Fibroblast of lung (primary cell): ENCODE data around the gene TOX2.

ENCODE experiments used
- EZH2 ChIP-seq: IDR thresholded peaks from 2 replicates; pipeline ENCODE4 v1.5.1; 2012; ENCODE audit warnings: low read length, control low read depth, mild to moderate bottlenecking; ENCODE audit errors: missing control alignments
- TF ChIP-seq, protein P1 (sequence below), 2 donors: IDR thresholded peaks in 1 of 2; conservative IDR thresholded peaks in 1 of 2; 1 replicate in 1 of 2; 2 replicates in 1 of 2; pipeline ENCODE4 v1.5.1; 2011 to 2012; ENCODE audit warnings: low read length in 2 of 2, control low read depth in 1 of 2, inconsistent platforms in 1 of 2, low read depth in 1 of 2, mild to moderate bottlenecking in 1 of 2

DNA sequence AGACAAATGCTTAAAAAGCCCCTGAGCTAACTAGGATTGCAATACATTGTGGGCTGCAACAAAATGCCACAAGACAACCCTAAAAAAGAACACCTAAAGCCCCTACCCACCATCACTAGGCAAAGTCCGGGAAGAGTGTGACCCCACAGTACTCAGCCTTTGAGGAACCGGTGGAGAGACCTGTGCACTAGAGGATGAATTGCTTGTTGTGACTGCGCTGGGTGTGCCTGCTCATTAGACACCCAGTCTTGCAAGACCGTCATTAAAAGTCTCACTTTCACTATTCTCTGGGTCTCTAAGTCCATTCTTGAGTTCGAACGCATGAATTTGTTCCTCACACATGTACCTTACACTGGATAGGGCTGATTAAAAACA, 183.6 kb downstream of the TOX2 start:
- TF ChIP-seq, protein P1, sequence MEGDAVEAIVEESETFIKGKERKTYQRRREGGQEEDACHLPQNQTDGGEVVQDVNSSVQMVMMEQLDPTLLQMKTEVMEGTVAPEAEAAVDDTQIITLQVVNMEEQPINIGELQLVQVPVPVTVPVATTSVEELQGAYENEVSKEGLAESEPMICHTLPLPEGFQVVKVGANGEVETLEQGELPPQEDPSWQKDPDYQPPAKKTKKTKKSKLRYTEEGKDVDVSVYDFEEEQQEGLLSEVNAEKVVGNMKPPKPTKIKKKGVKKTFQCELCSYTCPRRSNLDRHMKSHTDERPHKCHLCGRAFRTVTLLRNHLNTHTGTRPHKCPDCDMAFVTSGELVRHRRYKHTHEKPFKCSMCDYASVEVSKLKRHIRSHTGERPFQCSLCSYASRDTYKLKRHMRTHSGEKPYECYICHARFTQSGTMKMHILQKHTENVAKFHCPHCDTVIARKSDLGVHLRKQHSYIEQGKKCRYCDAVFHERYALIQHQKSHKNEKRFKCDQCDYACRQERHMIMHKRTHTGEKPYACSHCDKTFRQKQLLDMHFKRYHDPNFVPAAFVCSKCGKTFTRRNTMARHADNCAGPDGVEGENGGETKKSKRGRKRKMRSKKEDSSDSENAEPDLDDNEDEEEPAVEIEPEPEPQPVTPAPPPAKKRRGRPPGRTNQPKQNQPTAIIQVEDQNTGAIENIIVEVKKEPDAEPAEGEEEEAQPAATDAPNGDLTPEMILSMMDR (conservative IDR thresholded peaks at IDR 0.05 in 1 of 2, IDR thresholded peaks at IDR 0.05 in 1 of 2; ENCODE audit: low read depth in 1 of 2, low read length in 2 of 2) = no peak
- TF ChIP-seq EZH2 = no peak
